Neural cell (in vitro differentiated cells): ENCODE results near the gene ZDHHC1.

Experiments used
- CTCF ChIP-seq: fragments of 450-650 bp; IDR thresholded peaks from 2 replicates; pipeline ENCODE4 v1.5.1; 2014; ENCODE audit warnings: antibody characterized with exemption, mild to moderate bottlenecking, moderate library complexity; ENCODE audit not compliant: poor library complexity, severe bottlenecking
- EZH2 ChIP-seq: fragments of 200-600, 300-800 bp; shearing (Covaris generic), sonication (generic); IDR thresholded peaks from 2 replicates; pipeline ENCODE4 v1.6.1; 2014; ENCODE audit warnings: antibody characterized with exemption, low read length, borderline replicate concordance, mild to moderate bottlenecking; ENCODE audit not compliant: insufficient read depth, poor library complexity, severe bottlenecking

- peak; percentile 54 for TF ChIP-seq CTCF
- TF ChIP-seq EZH2: no peak
Measured at GRCh38 chr16:67399218-67399733, 17.0 kb downstream of the ZDHHC1 start.
